ENCODE results near the gene MGAT5. TPM values are rescaled to one million over a fixed set of nuclear protein-coding genes. Genes with fewer than 3 reads are reported as not detected.

The MGAT5 gene
- total RNA-seq, 4 donors from 2014 or later: 47.4 to 56.4 (median 50.3) TPM

GRCh38 chr2:134271758-134272157, 17.9 kb downstream of the MGAT5 start:
- intact Hi-C loops (cut with DNase I): no loop called here
- H3K4me3 ChIP-seq: no peak overlapping the region
- no peak for TF ChIP-seq POLR2AphosphoS5 (IDR thresholded peaks at IDR 0.05)
- TF ChIP-seq CTCF (IDR thresholded peaks at IDR 0.05): no peak
- TF ChIP-seq EP300 (IDR thresholded peaks at IDR 0.05): no peak
- TF ChIP-seq POLR2A (IDR thresholded peaks at IDR 0.05; ENCODE audit: low read depth): no peak
- peaks cover 0 to 12% (median 6%) of the 10 kb centered on the region in 4 donors for H3K36me3 ChIP-seq
- DNase-seq (ENCODE audit: extremely low spot score): no peak
- H3K27ac ChIP-seq (replicated peaks in 1 of 4): no peak overlapping the region
- peaks cover 0 to 32% (median 11%) of the 10 kb centered on the region in 4 donors for H3K4me1 ChIP-seq
- no peaks in the 10 kb centered on the region for H3K9me3 ChIP-seq
- 84% methylated on average over 2 of the region's 2 CpGs for WGBS
- no peaks in the 10 kb centered on the region for H3K27me3 ChIP-seq

GRCh38 chr2:134272806-134273205, 18.9 kb downstream of the MGAT5 start:
- WGBS: 89% methylated on average over 9 of the region's 9 CpGs
- intact Hi-C loops (cut with DNase I): no loop called here
- Histone ChIP-seq H3K27ac (replicated peaks in 1 of 4) (no peak overlapping the region), H3K4me1 (peaks cover 0 to 30% (median 11%) of the 10 kb centered on the region in 4 donors), H3K36me3 (peaks cover 0 to 12% (median 6%) of the 10 kb centered on the region in 4 donors), H3K27me3 (no peaks in the 10 kb centered on the region), H3K4me3 (no peak overlapping the region), H3K9me3 (no peaks in the 10 kb centered on the region)
- TF ChIP-seq CTCF (IDR thresholded peaks at IDR 0.05) (no peak), POLR2AphosphoS5 (IDR thresholded peaks at IDR 0.05) (no peak), POLR2A (IDR thresholded peaks at IDR 0.05; ENCODE audit: low read depth) (no peak), EP300 (IDR thresholded peaks at IDR 0.05) (no peak)
- DNase-seq (ENCODE audit: extremely low spot score): no peak

GRCh38 chr2:134273256-134273983, 19.5 kb downstream of the MGAT5 start:
- no peak overlapping the region for H3K27ac ChIP-seq (replicated peaks in 1 of 4)
- H3K4me1 ChIP-seq: peaks cover 0 to 27% (median 11%) of the 10 kb centered on the region in 4 donors
- H3K36me3 ChIP-seq: peaks cover 0 to 12% (median 6%) of the 10 kb centered on the region in 4 donors
- WGBS: 89% methylated on average over 4 of the region's 4 CpGs
- TF ChIP-seq POLR2A (IDR thresholded peaks at IDR 0.05; ENCODE audit: low read depth) (no peak), CTCF (IDR thresholded peaks at IDR 0.05) (no peak), EP300 (IDR thresholded peaks at IDR 0.05) (no peak), POLR2AphosphoS5 (IDR thresholded peaks at IDR 0.05) (no peak)
- intact Hi-C loops (cut with DNase I): no loop called here
- no peaks in the 10 kb centered on the region for H3K27me3 ChIP-seq
- H3K9me3 ChIP-seq: no peaks in the 10 kb centered on the region
- H3K4me3 ChIP-seq: no peak overlapping the region
- no peak for DNase-seq (ENCODE audit: extremely low spot score)

DNA sequence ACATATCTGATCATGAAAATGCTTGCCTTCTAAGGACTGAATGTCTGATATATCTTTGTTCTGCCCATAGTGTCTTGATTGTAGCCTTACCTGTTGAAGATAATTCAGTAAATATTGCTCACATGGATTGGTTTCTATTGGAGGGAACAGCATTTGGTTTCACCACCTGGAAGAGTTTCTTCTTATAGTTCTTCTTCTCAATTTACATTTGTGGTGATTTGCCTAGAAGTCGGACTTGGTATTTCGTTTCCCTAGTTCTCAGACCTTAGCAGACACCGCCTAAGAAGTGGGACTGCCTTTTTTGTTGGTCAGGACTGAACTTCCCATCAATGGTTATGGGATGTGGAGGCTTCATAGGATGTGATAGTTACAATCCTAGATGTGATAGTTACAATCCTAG, 20.2 kb downstream of the MGAT5 start:
- H3K36me3 ChIP-seq: peaks cover 0 to 12% (median 6%) of the 10 kb centered on the region in 4 donors
- H3K4me1 ChIP-seq: peaks cover 0 to 33% (median 11%) of the 10 kb centered on the region in 4 donors
- H3K9me3 ChIP-seq: no peaks in the 10 kb centered on the region
- H3K4me3 ChIP-seq: no peak overlapping the region
- H3K27me3 ChIP-seq: no peaks in the 10 kb centered on the region
- WGBS: 98% methylated on average over 3 of the region's 3 CpGs
- DNase-seq (ENCODE audit: extremely low spot score): no peak
- intact Hi-C loops (cut with DNase I): no loop called here
- TF ChIP-seq POLR2AphosphoS5 (IDR thresholded peaks at IDR 0.05) (no peak), EP300 (IDR thresholded peaks at IDR 0.05) (no peak), POLR2A (IDR thresholded peaks at IDR 0.05; ENCODE audit: low read depth) (no peak), CTCF (IDR thresholded peaks at IDR 0.05) (no peak)
- no peak overlapping the region for H3K27ac ChIP-seq (replicated peaks in 1 of 4)
